Lung (tissue), 12 donors: ENCODE measurements around the gene NPR3. TPM values are rescaled to one million over a fixed set of nuclear protein-coding genes. Genes with fewer than 3 reads are reported as not detected.

Experiments used
- ATAC-seq: fragments of 200-7000 bp; cut with Tn5 transposase; one replicate; pipeline ENCODE4 v1.9.1; 2020; ENCODE audit warnings: moderate number of reproducible peaks; ENCODE audit not compliant: insufficient read depth, low FRiP score
- DNase-seq, 3 donors: peaks; one replicate each; pipeline ENCODE4 v3.0.0-alpha.2; 2013 to 2017
- H3K27ac ChIP-seq, 2 donors: one replicate each; pipeline ENCODE4 v1.5.1; 2013; ENCODE audit warnings: mild to moderate bottlenecking in 2 of 2, moderate library complexity in 2 of 2, control low read depth in 1 of 2, inconsistent platforms in 1 of 2, low read depth in 1 of 2, low read length in 1 of 2
- H3K27me3 ChIP-seq, 3 donors: one replicate each; pipeline ENCODE4 v1.5.1; 2013; ENCODE audit warnings: low read length in 2 of 3; ENCODE audit not compliant: control insufficient read depth in 3 of 3, insufficient read depth in 3 of 3
- H3K36me3 ChIP-seq, 4 donors: one replicate each; pipeline ENCODE4 v1.5.1; 2013; ENCODE audit warnings: low read length in 4 of 4, mild to moderate bottlenecking in 1 of 4, moderate library complexity in 1 of 4; ENCODE audit not compliant: control insufficient read depth in 4 of 4, insufficient read depth in 4 of 4
- H3K4me1 ChIP-seq, 5 donors: one replicate each; pipeline ENCODE4 v1.5.1; 2013; ENCODE audit warnings: low read length in 5 of 5, mild to moderate bottlenecking in 2 of 5, moderate library complexity in 1 of 5; ENCODE audit not compliant: control insufficient read depth in 5 of 5, insufficient read depth in 5 of 5
- H3K4me3 ChIP-seq: one replicate; pipeline ENCODE4 v1.5.1; 2013; ENCODE audit warnings: mild to moderate bottlenecking, control low read depth, moderate library complexity
- H3K9ac ChIP-seq, 2 donors: one replicate each; pipeline ENCODE4 v1.5.1; 2013; ENCODE audit warnings: low read length in 2 of 2, control low read depth in 1 of 2; ENCODE audit not compliant: insufficient read depth in 1 of 2
- H3K9me3 ChIP-seq, 4 donors: one replicate each; pipeline ENCODE4 v1.5.1; 2013; ENCODE audit warnings: low read length in 3 of 4, mild to moderate bottlenecking in 1 of 4, moderate library complexity in 1 of 4; ENCODE audit not compliant: control insufficient read depth in 4 of 4, insufficient read depth in 3 of 4
- WGBS, 2 donors: extraction: QIAGEN DNeasy Blood & Tissue Kit; methylation state at CpG; one replicate each; pipeline ENCODE4 v1.1.7; 2013; 5-methylcytosine and 5-hydroxymethylcytosine counted together
- polyA plus RNA-seq, 2 donors: library from polyadenylated mRNA; stranded (reverse); fragments of 200-250 nt; gene quantifications; one replicate each; pipeline ENCODE4 v1.2.1, GENCODE V29; 2013
- total RNA-seq, 2 donors: library from RNA; depleted of rRNA in 1 of 2; stranded (reverse); fragments of >200 nt in 1 of 2; gene quantifications; one replicate each; pipeline ENCODE4 v1.2.1, GENCODE V29; 2014 to 2021
- TF ChIP-seq, protein P1 (sequence below): IDR thresholded peaks from 2 replicates; pipeline ENCODE4 v1.5.1; 2012; ENCODE audit warnings: mild to moderate bottlenecking; ENCODE audit errors: control extremely low read depth, extremely low read depth
- donor health status: control.
- donor health status: control.
- donor health status: Bipolar disorder and iron deficiency.
- donor health status: healthy.
- donor health status: DM: yes; HTN: yes; CAD: no.

The NPR3 gene
- total and polyA plus RNA-seq, 4 donors = 3.9 to 86.9 (median 8.9) TPM

DNA sequence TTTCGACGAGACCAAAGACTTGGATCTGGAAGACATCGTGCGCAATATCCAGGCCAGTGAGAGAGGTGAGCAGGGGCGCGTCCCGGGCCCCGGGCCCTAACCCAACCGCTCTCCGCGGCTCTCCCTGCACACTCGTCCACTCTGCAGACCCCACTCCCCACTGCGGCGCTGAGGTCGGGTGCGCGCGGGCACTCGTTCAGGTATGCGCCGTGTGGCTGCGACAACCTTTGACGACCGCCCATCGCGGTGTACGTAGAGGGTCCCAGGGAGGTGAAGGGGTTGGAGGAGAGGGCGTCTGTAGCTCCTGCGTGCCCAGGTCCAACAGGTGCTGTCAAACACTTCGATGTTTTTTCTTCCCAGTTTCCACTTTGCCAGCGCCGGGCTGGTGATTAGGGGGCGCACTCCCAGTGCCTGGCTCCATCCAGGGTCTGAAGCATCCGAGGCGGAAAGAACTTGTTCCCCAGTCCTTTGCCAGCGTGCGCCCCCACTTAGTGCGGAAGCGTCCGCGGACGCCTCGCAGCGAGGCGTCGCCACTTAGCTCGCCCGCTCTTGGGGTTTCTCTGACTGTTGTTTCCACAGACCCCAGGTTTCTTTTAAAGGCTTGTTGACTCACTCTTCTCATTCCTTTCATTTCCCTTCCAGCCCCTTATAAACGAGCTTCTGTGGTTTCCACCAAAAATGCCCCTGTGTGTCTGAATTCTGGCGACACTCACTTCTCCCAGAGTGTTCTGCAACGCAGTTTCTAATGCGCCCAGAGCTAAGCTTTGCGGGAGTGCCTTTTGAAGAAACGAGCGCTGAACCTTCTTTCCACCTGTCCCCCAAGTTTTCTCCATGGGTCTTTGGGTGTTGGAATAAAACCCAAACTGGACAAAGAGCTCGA lies 1.6 kb downstream of the NPR3 start:
- WGBS, 2 donors = 0 to 2% methylated on average over 56 of the region's 56 CpGs
- Histone ChIP-seq H3K27ac (peak overlapping the region in 1 of 2 donors; percentile 62), H3K9ac (no peak overlapping the region), H3K4me3 (peak overlapping the region; percentile 62), H3K27me3 (peaks cover 0 to 39% (median 29%) of the 10 kb centered on the region in 3 donors), H3K4me1 (peaks cover 0 to 39% (median 10%) of the 10 kb centered on the region in 5 donors), H3K36me3 (no peaks in the 10 kb centered on the region), H3K9me3 (peaks cover 0 to 2% (median 0%) of the 10 kb centered on the region in 4 donors)
- TF ChIP-seq, protein P1, sequence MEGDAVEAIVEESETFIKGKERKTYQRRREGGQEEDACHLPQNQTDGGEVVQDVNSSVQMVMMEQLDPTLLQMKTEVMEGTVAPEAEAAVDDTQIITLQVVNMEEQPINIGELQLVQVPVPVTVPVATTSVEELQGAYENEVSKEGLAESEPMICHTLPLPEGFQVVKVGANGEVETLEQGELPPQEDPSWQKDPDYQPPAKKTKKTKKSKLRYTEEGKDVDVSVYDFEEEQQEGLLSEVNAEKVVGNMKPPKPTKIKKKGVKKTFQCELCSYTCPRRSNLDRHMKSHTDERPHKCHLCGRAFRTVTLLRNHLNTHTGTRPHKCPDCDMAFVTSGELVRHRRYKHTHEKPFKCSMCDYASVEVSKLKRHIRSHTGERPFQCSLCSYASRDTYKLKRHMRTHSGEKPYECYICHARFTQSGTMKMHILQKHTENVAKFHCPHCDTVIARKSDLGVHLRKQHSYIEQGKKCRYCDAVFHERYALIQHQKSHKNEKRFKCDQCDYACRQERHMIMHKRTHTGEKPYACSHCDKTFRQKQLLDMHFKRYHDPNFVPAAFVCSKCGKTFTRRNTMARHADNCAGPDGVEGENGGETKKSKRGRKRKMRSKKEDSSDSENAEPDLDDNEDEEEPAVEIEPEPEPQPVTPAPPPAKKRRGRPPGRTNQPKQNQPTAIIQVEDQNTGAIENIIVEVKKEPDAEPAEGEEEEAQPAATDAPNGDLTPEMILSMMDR = no peak
- ATAC-seq (no peak), DNase-seq (peak; percentile 25 to 36 (median 36))

DNA sequence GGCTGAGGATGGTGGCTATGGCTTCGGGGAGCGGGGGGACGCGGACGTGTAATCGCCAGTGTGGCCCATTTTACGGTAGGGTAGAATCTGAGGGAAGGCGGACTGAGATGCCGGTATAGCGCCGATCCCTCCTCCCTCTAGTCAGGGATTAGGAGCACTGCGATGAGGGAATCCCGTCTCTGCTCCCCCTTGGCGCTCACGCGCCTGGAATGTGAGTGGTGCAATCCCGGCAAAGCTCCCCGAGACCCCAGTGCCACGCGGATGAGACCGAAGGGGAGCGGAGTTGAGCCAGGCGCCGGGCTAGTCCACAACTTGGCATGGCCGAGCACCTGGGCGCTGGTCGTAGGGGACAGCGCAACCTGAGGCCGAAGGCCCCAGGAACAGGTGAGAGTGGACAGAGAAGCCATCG lies 2.2 kb downstream of the NPR3 start:
- H3K27me3 ChIP-seq = peaks cover 0 to 39% (median 29%) of the 10 kb centered on the region in 3 donors
- 2% methylated on average over 29 to 30 of the region's 30 CpGs for WGBS, 2 donors
- H3K36me3 ChIP-seq = no peaks in the 10 kb centered on the region
- H3K9ac ChIP-seq = peak overlapping the region in 1 of 2 donors; percentile 23
- peak overlapping the region; percentile 62 for H3K4me3 ChIP-seq
- H3K27ac ChIP-seq = peak overlapping the region in 1 of 2 donors; percentile 35
- peak in 2 of 3 donors; percentile 20 to 28 for DNase-seq
- H3K4me1 ChIP-seq = peaks cover 0 to 39% (median 10%) of the 10 kb centered on the region in 5 donors
- H3K9me3 ChIP-seq = peaks cover 0 to 2% (median 0%) of the 10 kb centered on the region in 4 donors
- TF ChIP-seq, protein P1 = no peak
- ATAC-seq = no peak

DNA sequence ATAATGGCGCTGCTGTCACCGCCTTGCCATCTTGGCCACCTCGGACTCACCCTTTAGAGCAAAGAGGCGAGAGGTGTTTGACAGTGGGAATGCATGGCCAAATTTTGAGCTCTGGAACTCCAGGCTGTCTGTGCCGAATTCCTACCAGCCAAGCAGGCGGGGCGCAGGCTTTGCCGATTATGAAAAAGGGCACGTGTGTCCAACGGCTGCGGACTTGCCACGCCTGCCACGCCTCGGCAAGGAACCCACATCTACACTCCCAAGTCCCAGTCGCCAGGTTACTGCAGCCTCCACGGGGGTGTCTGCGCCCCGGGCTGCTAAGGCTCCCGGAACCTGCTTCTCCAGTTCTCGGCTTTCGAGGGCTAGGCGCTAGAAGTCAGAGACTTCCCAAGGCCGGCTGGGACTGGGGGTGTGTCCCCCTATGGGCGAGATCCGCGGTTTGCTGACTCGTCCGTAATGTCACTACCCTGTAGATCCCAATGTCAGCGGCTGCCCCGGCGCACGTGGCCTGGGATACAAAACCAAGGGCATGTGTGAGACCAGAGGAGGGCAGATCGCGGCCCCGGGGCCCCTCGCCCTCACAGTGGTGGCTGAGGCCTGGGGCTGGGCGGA lies 2.8 kb downstream of the NPR3 start:
- Histone ChIP-seq H3K9me3 (peaks cover 0 to 2% (median 0%) of the 10 kb centered on the region in 4 donors), H3K4me3 (peak overlapping the region; percentile 62), H3K36me3 (no peaks in the 10 kb centered on the region), H3K9ac (peak overlapping the region in 1 of 2 donors; percentile 23), H3K27ac (peak overlapping the region in 1 of 2 donors; percentile 35), H3K4me1 (peaks cover 0 to 36% (median 10%) of the 10 kb centered on the region in 5 donors), H3K27me3 (peaks cover 0 to 34% (median 29%) of the 10 kb centered on the region in 3 donors)
- ATAC-seq (no peak), DNase-seq (peak; percentile 60 to 70 (median 70))
- TF ChIP-seq, protein P1 = no peak
- 2% methylated on average over 37 of the region's 37 CpGs for WGBS, 2 donors
